Measurements from ENCODE around the gene NSD2. TPM values are rescaled to one million over a fixed set of nuclear protein-coding genes. Genes with fewer than 3 reads are reported as not detected.
"Not testable (repeated sequence)": the region's sequence is repeated elsewhere in the genome, so short reads cannot be mapped to it uniquely, and the experiment has no call there.

NSD2 gene
- polyA plus RNA-seq, 1 donor from 2014 or later = 51.6 TPM

- no peaks in the 10 kb centered on the region for H4K20me1 ChIP-seq (ENCODE audit: insufficient read depth)
- H3K4me2 ChIP-seq (ENCODE audit: low read length) = no peak overlapping the region
- peak overlapping the region; percentile 21 for H2AFZ ChIP-seq (ENCODE audit: low read depth, low read length)
- no peaks in the 10 kb centered on the region for H3F3A ChIP-seq (ENCODE audit: insufficient read depth, low read length, poor library complexity, severe bottlenecking)
- no peaks in the 10 kb centered on the region for H3K36me3 ChIP-seq (ENCODE audit: insufficient read depth, low read length)
- peak overlapping the region; percentile 49 for H3K27ac ChIP-seq (ENCODE audit: low read length)
- H3K4me3 ChIP-seq (ENCODE audit: low read length) = peak overlapping the region; percentile 3
- peak overlapping the region; percentile 38 for H3K9ac ChIP-seq (ENCODE audit: low read length)
- H3K27me3 ChIP-seq (ENCODE audit: insufficient read depth, low read depth, low read length) = no peaks in the 10 kb centered on the region
- no peak for TF ChIP-seq EZH2 (IDR thresholded peaks at IDR 0.05; ENCODE audit: borderline replicate concordance, insufficient read depth, low read length, poor library complexity, severe bottlenecking)
- TF ChIP-seq EP300 (conservative IDR thresholded peaks at IDR 0.05; ENCODE audit: poor library complexity, severe bottlenecking) = no peak
- TF ChIP-seq SMC3 (conservative IDR thresholded peaks at IDR 0.05; ENCODE audit: poor library complexity) = peak; percentile 62
- TF ChIP-seq MXI1 (conservative IDR thresholded peaks at IDR 0.05; ENCODE audit: poor library complexity, severe bottlenecking) = peak; percentile 11
- peak; percentile 79 for TF ChIP-seq RAD21 (conservative IDR thresholded peaks at IDR 0.05)
- TF ChIP-seq, protein P1, sequence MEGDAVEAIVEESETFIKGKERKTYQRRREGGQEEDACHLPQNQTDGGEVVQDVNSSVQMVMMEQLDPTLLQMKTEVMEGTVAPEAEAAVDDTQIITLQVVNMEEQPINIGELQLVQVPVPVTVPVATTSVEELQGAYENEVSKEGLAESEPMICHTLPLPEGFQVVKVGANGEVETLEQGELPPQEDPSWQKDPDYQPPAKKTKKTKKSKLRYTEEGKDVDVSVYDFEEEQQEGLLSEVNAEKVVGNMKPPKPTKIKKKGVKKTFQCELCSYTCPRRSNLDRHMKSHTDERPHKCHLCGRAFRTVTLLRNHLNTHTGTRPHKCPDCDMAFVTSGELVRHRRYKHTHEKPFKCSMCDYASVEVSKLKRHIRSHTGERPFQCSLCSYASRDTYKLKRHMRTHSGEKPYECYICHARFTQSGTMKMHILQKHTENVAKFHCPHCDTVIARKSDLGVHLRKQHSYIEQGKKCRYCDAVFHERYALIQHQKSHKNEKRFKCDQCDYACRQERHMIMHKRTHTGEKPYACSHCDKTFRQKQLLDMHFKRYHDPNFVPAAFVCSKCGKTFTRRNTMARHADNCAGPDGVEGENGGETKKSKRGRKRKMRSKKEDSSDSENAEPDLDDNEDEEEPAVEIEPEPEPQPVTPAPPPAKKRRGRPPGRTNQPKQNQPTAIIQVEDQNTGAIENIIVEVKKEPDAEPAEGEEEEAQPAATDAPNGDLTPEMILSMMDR (IDR thresholded peaks at IDR 0.05; ENCODE audit: poor library complexity, severe bottlenecking) = peak; percentile 83
- no peaks in the 10 kb centered on the region for H3K9me2 ChIP-seq (ENCODE audit: insufficient read depth, low read length)
- no peaks in the 10 kb centered on the region for H3K9me3 ChIP-seq (ENCODE audit: low read length)
- peaks cover 37% of the 10 kb centered on the region for H3K79me2 ChIP-seq (replicated peaks; ENCODE audit: insufficient read depth, low read length)
Measured at GRCh38 chr4:1910643-1911042, 39.5 kb downstream of the NSD2 start.

GRCh38 chr4:1911316-1911715 is 40.1 kb downstream of the NSD2 start:
- H3K27ac ChIP-seq (ENCODE audit: low read length) = peak overlapping the region; percentile 49
- not testable (repeated sequence) for H3K27me3 ChIP-seq (ENCODE audit: insufficient read depth, low read depth, low read length); H2AFZ ChIP-seq (ENCODE audit: low read depth, low read length); H3F3A ChIP-seq (ENCODE audit: insufficient read depth, low read length, poor library complexity, severe bottlenecking); H4K20me1 ChIP-seq (ENCODE audit: insufficient read depth); H3K9me3 ChIP-seq (ENCODE audit: low read length); H3K4me3 ChIP-seq (ENCODE audit: low read length); H3K36me3 ChIP-seq (ENCODE audit: insufficient read depth, low read length); H3K4me2 ChIP-seq (ENCODE audit: low read length); H3K9me2 ChIP-seq (ENCODE audit: insufficient read depth, low read length)
- peak overlapping the region; percentile 38 for H3K9ac ChIP-seq (ENCODE audit: low read length)
- peaks cover 35% of the 10 kb centered on the region for H3K79me2 ChIP-seq (replicated peaks; ENCODE audit: insufficient read depth, low read length)

GRCh38 chr4:1922821-1923220 is 51.6 kb downstream of the NSD2 start:
- Histone ChIP-seq H3F3A (ENCODE audit: insufficient read depth, low read length, poor library complexity, severe bottlenecking) (no peaks in the 10 kb centered on the region), H3K27me3 (ENCODE audit: insufficient read depth, low read depth, low read length) (no peaks in the 10 kb centered on the region), H3K4me3 (ENCODE audit: low read length) (no peak overlapping the region), H3K27ac (ENCODE audit: low read length) (no peak overlapping the region), H3K4me2 (ENCODE audit: low read length) (no peak overlapping the region), H3K9ac (ENCODE audit: low read length) (no peak overlapping the region), H4K20me1 (ENCODE audit: insufficient read depth) (no peaks in the 10 kb centered on the region), H3K79me2 (replicated peaks; ENCODE audit: insufficient read depth, low read length) (peaks cover 8% of the 10 kb centered on the region), H3K9me3 (ENCODE audit: low read length) (no peaks in the 10 kb centered on the region), H3K9me2 (ENCODE audit: insufficient read depth, low read length) (no peaks in the 10 kb centered on the region), H2AFZ (ENCODE audit: low read depth, low read length) (no peak overlapping the region), H3K36me3 (ENCODE audit: insufficient read depth, low read length) (no peaks in the 10 kb centered on the region)
- TF ChIP-seq EP300 (conservative IDR thresholded peaks at IDR 0.05; ENCODE audit: poor library complexity, severe bottlenecking) (no peak), MXI1 (conservative IDR thresholded peaks at IDR 0.05; ENCODE audit: poor library complexity, severe bottlenecking) (no peak), SMC3 (conservative IDR thresholded peaks at IDR 0.05; ENCODE audit: poor library complexity) (no peak), RAD21 (conservative IDR thresholded peaks at IDR 0.05) (no peak), TAF1 (IDR thresholded peaks at IDR 0.05; ENCODE audit: low read depth) (no peak), POLR2AphosphoS5 (IDR thresholded peaks at IDR 0.05) (no peak), EZH2 (IDR thresholded peaks at IDR 0.05; ENCODE audit: borderline replicate concordance, insufficient read depth, low read length, poor library complexity, severe bottlenecking) (no peak)
- TF ChIP-seq, protein P2, sequence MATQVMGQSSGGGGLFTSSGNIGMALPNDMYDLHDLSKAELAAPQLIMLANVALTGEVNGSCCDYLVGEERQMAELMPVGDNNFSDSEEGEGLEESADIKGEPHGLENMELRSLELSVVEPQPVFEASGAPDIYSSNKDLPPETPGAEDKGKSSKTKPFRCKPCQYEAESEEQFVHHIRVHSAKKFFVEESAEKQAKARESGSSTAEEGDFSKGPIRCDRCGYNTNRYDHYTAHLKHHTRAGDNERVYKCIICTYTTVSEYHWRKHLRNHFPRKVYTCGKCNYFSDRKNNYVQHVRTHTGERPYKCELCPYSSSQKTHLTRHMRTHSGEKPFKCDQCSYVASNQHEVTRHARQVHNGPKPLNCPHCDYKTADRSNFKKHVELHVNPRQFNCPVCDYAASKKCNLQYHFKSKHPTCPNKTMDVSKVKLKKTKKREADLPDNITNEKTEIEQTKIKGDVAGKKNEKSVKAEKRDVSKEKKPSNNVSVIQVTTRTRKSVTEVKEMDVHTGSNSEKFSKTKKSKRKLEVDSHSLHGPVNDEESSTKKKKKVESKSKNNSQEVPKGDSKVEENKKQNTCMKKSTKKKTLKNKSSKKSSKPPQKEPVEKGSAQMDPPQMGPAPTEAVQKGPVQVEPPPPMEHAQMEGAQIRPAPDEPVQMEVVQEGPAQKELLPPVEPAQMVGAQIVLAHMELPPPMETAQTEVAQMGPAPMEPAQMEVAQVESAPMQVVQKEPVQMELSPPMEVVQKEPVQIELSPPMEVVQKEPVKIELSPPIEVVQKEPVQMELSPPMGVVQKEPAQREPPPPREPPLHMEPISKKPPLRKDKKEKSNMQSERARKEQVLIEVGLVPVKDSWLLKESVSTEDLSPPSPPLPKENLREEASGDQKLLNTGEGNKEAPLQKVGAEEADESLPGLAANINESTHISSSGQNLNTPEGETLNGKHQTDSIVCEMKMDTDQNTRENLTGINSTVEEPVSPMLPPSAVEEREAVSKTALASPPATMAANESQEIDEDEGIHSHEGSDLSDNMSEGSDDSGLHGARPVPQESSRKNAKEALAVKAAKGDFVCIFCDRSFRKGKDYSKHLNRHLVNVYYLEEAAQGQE (IDR thresholded peaks at IDR 0.05; ENCODE audit: borderline replicate concordance) = no peak
- TF ChIP-seq, protein P1 (IDR thresholded peaks at IDR 0.05; ENCODE audit: poor library complexity, severe bottlenecking) = no peak
